HG02938 (cell line): Measurements from ENCODE around the gene NUP93.

ENCODE experiments used
- ATAC-seq: cut with Tn5 transposase; IDR thresholded peaks from one replicate; pipeline ENCODE4 v1.9.1; 2021; ENCODE audit warnings: mild to moderate bottlenecking, moderate library complexity; ENCODE audit not compliant: unreplicated experiment

The NUP93 gene

DNA sequence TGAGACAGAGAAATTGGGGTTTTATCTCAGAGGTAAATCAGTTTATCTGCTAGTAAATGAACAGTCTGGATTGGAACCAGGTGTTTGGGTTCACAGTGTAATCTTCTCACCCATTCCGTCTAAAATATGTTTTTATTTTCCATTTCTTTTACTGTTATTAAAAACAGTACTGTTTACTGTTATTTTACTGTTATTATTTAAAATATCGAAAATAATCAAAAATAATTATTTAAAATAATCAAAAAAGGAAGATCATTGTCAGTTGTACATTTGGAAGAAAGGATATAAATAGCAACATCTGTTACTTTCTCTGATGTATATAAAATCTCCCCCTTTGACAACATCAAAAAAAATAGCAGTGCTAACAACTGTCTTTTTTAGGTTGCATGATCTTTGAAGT is 11.5 kb downstream of the NUP93 start:
- ATAC-seq = no peak

DNA sequence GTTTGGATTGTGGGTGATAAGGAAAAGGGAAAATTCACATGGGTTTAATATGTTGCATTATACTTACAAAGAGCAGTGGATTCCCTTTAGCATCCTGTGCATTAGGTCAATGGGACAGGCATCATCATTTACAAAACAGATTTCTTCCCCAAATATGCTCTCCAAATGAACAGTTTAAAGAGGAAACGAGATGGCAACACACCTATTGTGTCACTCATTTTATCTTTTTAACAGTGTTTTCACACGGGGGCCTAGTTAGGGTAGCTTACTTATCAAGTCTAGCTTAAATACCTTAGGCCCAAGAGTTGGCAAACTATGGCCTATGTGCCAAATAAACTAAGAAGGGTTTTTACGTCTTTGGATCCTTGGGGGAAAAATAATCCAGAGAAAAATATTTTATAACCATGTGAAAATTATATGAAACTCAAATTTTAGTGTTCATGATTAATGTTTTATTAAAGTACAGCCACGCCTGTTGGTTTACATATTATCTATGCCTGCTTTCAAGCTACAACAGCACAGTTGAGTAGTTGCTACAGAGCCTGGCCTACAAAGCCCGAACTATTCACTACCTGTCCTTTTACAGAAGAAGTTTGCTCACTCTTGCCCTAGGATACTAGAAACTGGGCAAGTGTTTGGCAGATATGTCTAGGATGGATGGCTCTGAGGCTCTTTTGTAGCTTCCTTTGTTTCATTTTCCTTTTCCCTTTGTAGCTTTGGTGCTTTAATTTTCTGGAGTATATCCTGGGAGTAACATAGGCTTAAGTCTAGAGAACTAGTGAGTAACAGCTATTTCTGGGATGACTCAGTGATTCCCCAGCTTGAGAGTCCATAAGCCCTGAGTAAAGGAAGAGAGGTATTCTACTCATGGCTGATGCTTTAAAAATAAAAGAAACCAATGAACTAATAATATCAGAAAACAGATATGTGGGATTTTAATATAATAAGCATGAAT is 12.4 kb downstream of the NUP93 start:
- ATAC-seq = no peak

DNA sequence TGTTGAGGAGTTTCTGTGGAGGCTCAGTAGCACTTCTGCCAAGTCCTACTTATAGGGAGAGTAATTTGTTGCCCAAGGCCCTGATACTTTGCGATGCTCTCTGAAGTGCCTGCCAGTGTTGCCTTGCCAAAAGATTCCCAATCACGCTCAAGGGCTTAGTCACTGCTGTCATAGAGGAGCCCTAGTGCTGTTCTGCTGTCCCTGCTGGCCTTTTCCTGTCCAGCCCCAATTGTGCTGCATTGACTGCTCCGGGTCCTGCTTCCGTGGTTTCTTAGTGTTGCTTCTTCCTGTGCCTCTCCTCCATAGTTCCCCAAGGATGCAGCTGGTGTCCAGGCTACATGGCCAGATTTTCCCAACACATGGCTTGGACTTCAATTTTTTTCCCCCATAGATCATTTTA is 13.9 kb downstream of the NUP93 start:
- ATAC-seq = no peak

DNA sequence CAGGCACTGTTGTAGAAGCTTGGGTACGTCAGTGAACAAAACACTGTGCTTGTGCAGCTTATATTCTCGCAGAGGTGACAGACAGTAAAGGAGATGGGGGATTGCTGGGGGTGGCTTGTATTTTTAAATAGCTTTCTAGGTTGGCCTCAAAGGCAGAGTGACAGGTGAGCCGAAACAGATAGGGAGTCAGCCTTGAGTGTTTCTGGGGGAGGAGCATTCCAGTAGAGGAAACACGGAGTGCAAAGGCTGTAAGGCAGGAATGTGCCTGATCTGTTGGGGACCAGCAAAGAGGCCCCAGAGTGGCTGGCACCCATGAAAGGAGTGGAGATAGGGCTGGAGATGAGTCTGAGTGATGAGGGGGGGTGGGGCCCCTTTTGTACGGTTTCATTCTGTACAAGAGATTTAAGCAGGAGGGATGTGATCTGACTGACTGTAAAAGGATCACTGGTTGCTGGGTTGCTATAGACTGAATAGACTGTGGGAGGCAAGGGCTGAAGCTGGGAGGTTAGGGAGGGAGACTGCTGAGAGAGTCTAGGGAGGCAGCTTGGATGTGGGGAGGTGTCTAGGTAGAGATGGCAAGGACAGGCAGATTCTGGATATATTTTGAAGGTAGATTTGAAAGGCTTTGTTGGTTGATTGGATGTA is 15.2 kb downstream of the NUP93 start:
- ATAC-seq = no peak

DNA sequence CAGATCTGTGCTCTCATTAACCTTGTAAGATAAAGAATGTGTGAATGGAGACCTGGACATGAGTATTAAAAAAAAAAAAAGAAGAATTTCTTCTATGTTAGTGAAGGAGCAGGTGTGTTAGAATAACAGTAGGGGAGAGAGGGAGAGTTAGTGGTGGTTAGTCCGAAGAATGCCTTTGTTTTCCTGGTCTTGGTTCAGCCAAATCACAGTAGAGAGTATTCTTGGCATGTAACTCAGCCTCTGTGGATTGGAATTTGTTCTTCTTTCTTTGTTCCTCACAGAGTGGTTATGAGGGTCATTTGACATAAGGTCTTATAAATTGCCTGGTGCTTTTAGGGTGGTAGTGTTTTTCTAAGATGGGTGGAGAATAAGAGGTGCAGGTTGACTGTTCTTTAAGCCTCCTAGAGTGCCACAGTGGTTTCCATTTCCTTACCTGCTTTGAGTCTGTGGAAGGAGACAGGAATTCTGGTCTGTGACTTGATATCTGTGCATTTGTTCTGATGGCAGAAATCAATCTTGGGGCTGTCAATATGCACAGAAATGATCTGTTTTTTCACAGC is 17.6 kb downstream of the NUP93 start:
- no peak for ATAC-seq

DNA sequence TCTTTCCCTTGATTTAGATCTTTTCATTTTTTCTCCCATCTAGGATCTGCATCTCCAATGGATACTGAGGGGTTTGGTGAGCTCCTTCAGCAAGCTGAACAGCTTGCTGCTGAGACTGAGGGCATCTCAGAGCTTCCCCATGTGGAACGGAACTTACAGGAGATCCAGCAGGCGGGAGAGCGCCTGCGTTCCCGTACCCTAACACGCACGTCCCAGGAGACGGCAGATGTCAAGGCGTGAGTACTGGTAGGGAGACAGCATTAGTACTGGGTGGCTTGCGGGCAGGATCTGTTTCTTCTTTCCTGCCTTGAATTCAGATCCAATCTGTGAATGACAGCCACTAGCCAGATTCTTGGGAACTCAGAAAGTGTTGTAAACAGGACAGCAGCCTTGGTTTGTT is 18.3 kb downstream of the NUP93 start:
- ATAC-seq = no peak

DNA sequence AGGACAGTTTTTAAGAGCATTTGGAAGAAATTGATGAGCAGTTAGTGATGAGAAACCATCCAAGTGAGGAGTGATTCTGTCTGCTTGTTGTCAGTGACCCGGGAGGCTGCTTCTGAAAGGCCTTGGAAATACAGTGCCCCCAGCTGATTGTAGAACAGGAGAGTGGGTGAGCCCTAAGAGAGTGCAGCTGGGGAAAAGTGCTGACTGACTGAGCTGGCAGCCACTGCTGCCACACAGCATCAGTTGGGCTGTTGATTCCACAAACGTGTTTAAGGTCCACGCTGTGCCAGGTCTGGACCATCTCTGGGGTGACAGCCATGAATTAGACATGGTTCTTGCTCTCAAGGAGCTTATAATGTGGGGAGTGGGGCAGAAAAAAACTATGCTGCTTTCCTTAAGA is 18.9 kb downstream of the NUP93 start:
- ATAC-seq = no peak

DNA sequence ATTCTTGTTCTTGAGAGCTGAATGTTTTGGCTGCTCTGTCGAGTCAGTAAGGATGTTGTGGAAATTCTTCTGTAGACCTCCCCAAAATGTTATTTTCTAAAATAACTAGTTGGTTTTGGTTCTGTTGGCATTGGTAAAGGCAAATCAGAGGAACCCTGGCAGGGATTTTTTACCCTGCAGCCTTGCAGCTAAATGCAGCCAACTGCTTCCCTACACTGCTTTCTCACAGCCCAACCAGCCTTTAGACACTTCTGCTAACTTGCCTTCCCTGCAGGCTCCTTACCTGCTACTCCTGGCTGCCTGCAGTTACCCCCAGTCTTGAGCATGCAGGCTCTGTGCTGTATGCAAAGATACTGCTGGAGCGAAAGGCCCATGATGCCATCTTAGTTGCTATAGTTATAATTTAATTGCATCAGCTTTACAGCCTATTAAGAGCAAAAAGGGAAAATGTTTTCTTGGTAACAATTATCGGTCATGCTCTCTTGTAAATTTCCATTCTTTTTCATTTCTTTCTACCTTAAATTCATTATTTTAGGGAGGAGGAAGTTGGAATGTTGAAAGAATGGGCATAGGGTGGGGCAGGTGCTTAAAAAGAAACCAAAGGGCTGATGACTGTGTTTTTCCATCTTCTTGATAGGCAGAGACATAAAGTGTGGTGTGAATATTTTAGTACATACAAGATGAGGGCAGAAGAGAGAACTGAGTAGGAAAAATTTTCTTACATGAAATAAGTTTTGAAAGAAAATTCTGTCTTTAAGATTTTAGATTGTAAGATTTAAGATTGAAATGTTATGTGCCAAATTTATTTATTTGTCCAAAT is 20.0 kb downstream of the NUP93 start:
- ATAC-seq = no peak

DNA sequence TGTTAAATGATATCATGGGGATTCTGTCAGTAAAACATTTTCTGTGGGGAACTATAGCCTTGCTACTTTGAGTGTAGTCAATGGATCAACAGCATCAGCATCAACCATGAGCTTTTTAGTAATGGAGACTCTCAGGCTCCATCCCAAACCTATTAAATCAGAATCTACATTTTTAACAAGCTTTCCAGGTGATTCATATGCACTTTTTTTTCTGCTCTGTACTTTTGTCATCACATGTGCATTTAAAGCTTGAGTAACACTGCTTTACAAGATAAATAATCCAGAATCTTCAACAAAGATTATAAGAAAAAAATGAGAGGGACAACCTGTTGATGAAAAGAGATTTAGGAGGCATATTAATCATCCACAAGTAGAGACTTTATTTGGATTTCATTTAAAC is 23.5 kb downstream of the NUP93 start:
- ATAC-seq = no peak

DNA sequence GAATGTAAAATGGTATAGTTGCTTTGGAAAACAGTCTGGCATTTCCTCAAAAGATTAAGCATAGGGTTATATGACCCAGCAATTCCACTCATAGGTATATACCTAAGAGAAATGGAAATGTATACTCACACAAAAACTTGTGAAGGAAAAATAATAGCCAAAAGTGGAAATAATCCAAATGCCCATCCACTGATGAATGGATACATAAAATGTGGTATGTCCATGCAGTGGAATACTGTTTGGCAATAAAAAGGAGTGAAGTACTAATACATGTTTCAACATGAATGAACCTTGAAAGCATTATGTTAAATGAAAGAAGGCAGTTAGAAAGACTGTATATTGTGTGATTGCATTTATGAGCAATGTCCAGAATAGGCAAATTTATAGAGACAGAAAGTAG is 25.1 kb downstream of the NUP93 start:
- no peak for ATAC-seq

DNA sequence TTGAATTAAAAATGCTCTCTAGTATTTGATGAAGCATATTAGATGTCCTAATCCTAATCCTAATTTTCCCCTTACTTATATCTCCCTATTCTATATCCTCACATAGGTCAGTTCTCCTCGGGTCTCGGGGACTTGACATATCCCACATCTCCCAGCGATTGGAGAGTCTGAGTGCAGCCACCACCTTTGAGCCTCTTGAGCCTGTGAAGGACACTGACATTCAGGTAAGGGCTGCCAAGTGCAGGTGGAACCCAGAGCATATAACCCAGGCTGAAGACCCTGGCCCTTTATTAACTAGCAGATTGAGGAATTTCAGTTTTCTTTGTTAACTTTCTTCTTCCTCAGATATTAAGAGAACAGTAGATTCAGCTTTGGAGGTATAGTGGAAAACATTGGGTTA is 28.5 kb downstream of the NUP93 start:
- no peak for ATAC-seq

DNA sequence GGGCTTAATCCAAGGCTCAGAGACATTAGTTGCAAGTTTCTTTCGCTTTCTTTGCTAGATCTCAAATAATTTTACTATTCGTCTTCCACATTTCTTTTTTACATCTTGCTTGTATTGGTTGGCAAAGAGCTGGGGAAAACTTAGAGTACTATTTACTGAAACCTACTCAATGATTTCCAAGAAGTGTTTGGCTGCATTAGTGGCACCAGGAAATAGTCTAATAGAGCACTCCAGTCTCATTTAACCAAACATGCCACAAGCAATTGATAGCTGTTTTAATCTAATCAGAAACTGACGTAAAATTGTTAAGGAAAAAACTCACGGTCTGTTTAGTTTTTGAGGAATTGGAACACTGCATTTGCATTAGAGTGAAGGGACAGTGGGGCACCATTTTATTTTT is 29.0 kb downstream of the NUP93 start:
- ATAC-seq = no peak

DNA sequence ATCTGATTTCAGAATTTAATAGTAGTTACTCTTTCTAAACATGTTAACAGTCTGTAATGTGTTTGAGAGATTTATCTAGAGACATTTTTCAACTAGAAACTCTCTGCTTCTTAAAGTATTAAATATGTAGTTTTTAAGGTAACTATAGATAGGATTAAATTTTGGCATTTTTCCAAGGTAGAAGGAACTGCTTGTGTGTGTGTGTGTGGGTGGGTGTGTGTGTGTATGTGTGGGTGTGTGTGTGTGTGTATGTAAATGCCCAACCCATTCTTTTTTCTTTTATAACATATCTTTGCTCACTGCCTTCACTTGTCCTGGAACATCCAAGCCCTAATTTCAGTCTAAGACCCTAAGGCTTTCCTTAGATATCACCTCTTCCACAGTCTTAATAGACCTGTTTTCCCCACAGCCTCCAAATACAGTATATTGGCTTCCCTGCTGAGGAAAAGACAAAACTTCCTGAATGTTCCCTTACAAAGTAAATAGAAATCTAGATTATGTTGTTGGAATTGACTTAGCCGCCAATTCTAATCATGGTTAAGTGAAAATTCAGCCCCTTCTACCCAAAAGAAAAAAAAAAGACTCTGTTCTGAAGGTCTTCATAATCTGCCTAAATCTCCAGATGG is 33.5 kb downstream of the NUP93 start:
- no peak for ATAC-seq

DNA sequence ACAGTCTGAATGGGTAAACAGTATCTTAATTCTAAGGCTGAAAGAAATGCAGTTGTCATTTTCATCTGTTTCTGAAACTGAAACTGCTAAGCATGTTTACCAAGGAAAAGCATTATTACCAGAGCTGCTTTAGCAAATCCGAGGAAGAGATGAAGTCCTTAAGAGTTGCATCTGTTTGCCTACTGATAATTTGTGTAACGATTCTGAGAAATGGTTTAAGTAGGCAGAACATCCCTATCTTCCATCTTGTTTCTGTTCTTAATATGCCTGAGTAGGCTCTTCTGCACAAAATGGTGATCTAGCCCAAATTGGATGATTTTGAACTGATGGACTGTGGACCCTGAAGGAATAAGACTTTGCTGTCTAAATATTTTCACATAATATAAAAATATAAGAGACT is 34.9 kb downstream of the NUP93 start:
- no peak for ATAC-seq

DNA sequence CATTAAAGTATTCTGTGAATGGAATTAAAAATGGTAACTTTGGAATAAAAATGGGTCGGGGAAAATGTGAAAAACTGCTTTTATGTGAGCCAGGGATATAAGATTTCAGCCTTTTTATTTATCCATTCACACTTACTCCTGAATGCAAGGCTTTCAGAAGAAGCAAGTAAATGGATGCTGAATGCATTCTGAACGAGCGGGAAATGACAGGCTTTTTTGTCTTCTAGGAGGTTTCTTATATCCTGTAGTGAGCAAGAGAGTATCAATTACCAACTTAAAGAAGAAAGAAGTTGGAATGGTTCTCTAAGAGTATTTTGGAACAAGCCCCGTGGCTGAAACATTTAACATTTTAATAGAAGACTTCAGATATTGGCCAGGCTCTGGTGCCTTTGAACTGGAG is 36.0 kb downstream of the NUP93 start:
- no peak for ATAC-seq

DNA sequence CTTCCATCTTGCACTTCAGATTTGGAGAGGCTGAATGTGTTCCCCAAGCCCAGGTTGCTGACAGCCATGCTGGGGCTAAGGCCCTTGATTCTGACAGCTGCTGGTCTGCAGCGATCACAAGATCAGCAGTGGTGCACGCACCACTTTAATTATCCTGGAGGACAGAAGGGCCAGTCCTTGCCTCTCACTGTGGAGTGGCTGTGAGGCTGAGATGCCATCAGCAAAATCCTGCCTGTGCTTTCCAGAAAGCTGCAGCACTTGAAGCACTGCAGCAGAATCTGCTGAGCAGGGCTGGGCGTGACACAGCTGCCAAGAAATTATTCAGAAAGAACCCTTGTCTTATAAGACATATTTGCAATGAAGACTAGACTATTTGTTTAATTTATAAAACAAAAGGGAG is 37.1 kb downstream of the NUP93 start:
- no peak for ATAC-seq

DNA sequence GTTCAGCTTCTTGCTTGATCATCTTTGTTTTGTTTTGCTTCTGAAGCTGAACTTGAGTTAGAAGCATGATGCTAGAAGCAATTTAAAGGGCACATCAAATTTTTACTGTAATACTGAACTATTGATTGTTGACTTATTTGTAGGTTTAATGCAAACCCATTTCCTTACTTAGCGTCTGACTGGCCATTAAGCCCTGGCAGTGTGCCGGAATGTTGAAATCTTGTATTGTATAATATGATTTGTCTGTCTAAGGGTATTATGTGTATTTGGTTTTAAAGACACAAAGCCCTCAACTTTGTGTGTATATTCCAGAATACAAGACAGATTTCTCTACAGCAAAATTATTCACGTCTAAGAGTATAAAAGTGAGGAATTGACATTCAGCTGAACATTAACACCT is 39.7 kb downstream of the NUP93 start:
- ATAC-seq = no peak

DNA sequence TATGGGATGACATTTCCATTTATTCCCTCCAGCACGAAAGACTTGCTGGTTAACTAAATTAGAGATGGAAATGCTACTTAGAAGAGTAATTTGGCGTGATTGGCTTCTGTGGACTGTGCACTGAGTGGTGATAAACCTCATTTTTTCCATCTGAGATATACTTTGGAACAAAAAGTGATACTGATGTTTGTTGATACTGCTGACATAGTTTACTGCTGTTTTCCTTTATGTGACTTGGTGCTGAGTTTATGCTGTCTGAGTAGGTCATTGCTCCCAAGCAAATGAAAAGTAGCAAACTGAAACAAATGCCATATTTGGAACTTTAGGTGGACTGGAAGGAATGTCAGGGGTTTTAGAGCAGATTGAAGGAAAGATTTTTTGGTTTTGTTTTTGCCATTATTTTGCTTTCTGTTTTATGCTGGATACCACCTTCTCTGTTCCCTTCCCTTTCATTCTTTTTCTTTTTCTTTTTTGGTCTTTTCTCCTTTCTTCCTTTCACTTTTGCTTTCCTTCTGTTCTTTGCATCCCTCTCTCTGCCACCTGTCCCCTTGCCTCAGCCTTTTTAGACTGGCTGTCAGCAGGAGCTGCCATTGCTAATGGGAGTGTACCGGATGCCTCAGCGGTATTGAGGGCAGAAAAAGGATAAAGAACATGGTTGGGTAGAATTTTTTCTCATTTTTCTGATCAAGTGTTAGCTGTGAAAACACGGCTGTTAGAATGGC is 41.8 kb downstream of the NUP93 start:
- ATAC-seq = no peak

DNA sequence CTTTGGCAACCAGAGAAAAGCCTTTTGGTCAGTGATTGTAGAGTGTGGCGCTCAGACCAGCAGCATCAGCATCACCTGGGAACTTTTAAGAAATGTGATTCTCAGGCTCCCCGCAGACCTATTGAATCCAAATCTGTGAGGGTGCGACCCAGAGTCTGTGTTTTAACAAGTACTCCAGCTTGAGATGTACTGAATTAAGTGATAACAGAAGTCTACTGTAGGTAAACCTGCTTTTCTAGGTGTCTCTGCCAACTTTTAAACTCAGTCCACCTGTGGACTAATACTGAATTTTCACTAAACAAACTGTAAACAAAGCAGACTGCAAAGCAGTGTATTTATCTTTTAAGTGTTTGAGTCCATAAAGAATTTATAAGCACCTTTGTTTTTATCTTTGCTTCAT is 43.6 kb downstream of the NUP93 start:
- no peak for ATAC-seq

DNA sequence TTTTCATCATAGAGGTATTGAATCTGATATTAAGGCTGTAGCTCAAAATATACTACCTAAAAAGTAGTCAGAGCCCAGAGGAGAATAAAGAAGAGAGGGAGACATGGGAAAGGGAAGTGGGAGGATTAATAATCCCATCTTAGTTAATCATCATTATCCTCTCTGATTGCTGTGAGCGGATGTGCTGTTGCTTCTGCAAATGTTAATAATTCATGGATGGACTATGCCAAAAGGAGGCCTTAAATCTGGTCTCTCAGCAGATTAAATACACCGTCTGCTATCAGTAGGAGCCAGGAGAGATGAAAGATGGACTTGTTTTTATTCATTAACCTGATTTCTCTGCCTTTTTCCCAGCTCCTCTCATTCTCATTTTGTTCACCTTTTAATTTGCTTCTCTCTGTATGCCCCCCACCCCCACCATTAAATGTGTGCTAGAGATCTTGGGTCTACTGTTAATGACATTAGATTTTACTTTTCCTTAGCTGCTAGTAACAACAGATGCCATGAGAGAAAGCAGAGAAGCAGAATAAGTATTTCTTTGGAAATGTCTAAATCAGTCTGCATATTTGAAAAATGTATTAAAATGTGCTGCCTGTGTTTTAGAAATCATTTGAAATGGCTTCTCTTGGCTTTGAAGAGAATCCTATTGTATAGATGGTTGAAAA is 44.2 kb downstream of the NUP93 start:
- ATAC-seq = no peak
